ENCODE measurements around the gene IFNGR1. TPM values are rescaled to one million over a fixed set of nuclear protein-coding genes. Genes with fewer than 3 reads are reported as not detected.

The IFNGR1 gene
- 33.2 and 52.9 TPM in 2 replicates for total RNA-seq

DNA sequence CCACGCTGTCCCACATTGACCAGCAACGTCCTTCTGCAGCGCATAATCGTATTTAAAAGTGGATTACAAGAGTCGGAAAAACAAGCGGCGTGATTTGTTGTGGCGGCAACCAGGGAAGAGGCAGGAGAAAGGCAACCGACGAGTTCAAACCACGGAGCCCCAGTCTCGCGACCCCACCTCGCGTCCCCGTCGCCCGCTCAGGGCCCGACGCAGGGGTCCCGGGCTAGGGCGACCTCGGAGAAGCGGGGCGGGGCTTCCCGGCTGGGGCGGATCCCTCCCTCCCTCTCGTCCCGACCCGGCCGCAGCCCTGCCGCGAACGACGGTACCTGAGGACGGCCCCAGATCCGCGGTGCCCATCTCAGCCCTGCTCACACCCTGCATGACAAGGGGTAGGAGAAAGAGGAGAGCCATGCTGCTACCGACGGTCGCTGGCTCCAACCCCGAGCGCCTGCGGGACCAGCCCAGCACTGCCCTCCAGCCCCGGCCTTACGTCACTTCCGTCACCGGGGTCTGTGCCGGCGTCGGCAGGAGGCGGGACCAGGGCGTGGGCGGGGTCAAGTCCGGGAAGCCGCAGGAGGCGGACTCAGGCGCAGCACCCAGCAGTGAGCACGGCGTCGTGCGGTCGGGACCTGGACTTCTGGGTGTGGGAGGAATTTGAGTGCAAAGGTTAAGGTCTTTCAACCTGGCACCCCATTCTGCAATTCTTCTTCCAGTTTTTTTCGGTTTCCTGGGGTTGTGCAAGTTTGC is at the start of gene IFNGR1:
TSS of gene IFNGR1 (minus strand) at position 469 of the 747 bp plus-strand sequence. CDS start at position 411, 58 bp downstream.

GRCh38 chr6:137173501-137173900 is 45.7 kb downstream of the IFNGR1 start, which contains the start of gene IL22RA2:
TSS of gene IL22RA2 (minus strand) at chr6:137173644. CDS start at chr6:137161749, 11,895 bp downstream.

Other genes with a start within 250 kb of the IFNGR1 start
- gene IL20RA, start 174.4 kb downstream of the IFNGR1 start, total RNA-seq, result 0.20 and 0.37 TPM in 2 replicates
- not detected in 2 replicates for gene IL22RA2, start 45.7 kb downstream of the IFNGR1 start, total RNA-seq

Data from subcutaneous preadipocyte (primary cell).